Lower lobe of right lung (tissue), 2 donors: ENCODE results near the gene TRAPPC3. TPM values are rescaled to one million over a fixed set of nuclear protein-coding genes. Genes with fewer than 3 reads are reported as not detected.
"Not testable (repeated sequence)": the region's sequence is repeated elsewhere in the genome, so short reads cannot be mapped to it uniquely, and the experiment has no call there.

ENCODE experiments used
- ATAC-seq, 2 donors: fragments of 200-7000 bp; cut with Tn5 transposase; one replicate each; pipeline ENCODE4 v1.9.1; 2020 to 2022; ENCODE audit warnings: mild to moderate bottlenecking in 2 of 2, moderate library complexity in 2 of 2
- DNase-seq: peaks from one replicate; pipeline ENCODE4 v3.0.0-alpha.2; 2020
- H3K27ac ChIP-seq: fragments of 200-600 bp; one replicate; pipeline ENCODE4 v1.8.0; 2022
- H3K27me3 ChIP-seq: fragments of 200-600 bp; one replicate; pipeline ENCODE4 v1.8.0; 2022; ENCODE audit warnings: low read depth
- H3K36me3 ChIP-seq: fragments of 200-600 bp; one replicate; pipeline ENCODE4 v1.8.0; 2022; ENCODE audit warnings: mild to moderate bottlenecking
- H3K4me1 ChIP-seq: fragments of 200-600 bp; one replicate; pipeline ENCODE4 v1.8.0; 2022
- H3K4me3 ChIP-seq: fragments of 200-600 bp; one replicate; pipeline ENCODE4 v1.8.0; 2022; ENCODE audit warnings: mild to moderate bottlenecking
- H3K9me3 ChIP-seq: fragments of 200-600 bp; one replicate; pipeline ENCODE4 v1.8.0; 2022
- intact Hi-C: fragments of 100-400 bp; cut with DNase I; formaldehyde crosslinking; loops from one replicate; pipeline ENCODE4 v1.11.0; 2022
- total RNA-seq: library from RNA; stranded (reverse); fragmentation: NEBNext Ultra II Directional; extraction: Animal tissue kit (Norgen Biotek cat#: 25700); gene quantifications from one replicate; pipeline ENCODE4 v1.2.1, GENCODE V29; 2021
- TF ChIP-seq, protein P1 (sequence below): fragments of 200-600 bp; IDR thresholded peaks from one replicate; pipeline ENCODE4 v1.8.0; 2022; ENCODE audit warnings: antibody characterized with exemption, mild to moderate bottlenecking
- donor health status: DM: no; HTN: yes; CAD: no; lungs with severe emphysema.

The TRAPPC3 gene
- total RNA-seq, 1 donor from 2014 or later, result 60.3 TPM

DNA sequence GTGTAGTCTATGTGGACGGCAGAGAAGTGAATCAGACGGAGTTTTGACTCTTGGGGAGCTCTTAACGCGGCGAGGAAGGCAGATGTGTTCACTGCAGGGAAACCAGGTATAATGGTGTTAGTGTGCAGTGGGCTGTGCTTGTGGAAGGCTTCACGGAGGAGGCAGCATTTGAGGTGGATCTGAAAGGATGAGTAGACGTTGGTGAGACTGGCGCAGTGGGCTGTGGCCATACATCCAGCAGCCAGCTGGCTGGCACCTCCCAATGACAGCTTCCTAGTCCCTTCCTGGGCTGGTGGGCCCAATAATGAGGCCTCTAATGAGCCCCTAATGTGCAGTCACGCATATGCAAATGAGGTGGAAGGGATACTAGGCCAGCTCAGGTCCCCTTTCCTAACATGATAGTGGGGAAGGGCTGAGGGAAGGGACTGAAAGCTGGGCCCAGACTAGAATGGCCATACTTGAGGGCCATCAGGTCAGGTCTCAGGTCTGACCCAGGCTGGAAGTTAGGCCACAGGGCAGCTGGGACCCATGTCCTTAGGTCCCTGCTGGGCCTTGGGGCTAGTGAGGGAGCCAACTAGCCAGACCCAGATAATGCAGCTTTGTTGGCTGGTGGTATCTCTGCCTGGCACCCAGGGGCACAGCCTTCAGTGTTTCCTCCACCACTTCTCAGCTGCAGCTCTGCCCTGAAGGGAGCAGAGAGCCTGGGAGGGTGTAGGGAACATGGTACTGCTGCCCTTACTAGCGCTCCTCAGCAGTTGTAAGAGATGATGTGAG, 10.5 kb upstream of the TRAPPC3 start:
- ATAC-seq, result no peak
- Histone ChIP-seq H3K9me3 (no peaks in the 10 kb centered on the region), H3K27me3 (no peaks in the 10 kb centered on the region), H3K36me3 (no peaks in the 10 kb centered on the region), H3K4me3 (peak overlapping the region; percentile 54), H3K4me1 (peaks cover 79% of the 10 kb centered on the region), H3K27ac (peak overlapping the region; percentile 91)
- no peak for DNase-seq
- TF ChIP-seq, protein P1, sequence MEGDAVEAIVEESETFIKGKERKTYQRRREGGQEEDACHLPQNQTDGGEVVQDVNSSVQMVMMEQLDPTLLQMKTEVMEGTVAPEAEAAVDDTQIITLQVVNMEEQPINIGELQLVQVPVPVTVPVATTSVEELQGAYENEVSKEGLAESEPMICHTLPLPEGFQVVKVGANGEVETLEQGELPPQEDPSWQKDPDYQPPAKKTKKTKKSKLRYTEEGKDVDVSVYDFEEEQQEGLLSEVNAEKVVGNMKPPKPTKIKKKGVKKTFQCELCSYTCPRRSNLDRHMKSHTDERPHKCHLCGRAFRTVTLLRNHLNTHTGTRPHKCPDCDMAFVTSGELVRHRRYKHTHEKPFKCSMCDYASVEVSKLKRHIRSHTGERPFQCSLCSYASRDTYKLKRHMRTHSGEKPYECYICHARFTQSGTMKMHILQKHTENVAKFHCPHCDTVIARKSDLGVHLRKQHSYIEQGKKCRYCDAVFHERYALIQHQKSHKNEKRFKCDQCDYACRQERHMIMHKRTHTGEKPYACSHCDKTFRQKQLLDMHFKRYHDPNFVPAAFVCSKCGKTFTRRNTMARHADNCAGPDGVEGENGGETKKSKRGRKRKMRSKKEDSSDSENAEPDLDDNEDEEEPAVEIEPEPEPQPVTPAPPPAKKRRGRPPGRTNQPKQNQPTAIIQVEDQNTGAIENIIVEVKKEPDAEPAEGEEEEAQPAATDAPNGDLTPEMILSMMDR, result no peak
- intact Hi-C loops, result no loop called here

GRCh38 chr1:36158827-36159252, 9.6 kb upstream of the TRAPPC3 start:
- H3K4me1 ChIP-seq, result peaks cover 78% of the 10 kb centered on the region
- not testable (repeated sequence) for H3K4me3 ChIP-seq, DNase-seq

DNA sequence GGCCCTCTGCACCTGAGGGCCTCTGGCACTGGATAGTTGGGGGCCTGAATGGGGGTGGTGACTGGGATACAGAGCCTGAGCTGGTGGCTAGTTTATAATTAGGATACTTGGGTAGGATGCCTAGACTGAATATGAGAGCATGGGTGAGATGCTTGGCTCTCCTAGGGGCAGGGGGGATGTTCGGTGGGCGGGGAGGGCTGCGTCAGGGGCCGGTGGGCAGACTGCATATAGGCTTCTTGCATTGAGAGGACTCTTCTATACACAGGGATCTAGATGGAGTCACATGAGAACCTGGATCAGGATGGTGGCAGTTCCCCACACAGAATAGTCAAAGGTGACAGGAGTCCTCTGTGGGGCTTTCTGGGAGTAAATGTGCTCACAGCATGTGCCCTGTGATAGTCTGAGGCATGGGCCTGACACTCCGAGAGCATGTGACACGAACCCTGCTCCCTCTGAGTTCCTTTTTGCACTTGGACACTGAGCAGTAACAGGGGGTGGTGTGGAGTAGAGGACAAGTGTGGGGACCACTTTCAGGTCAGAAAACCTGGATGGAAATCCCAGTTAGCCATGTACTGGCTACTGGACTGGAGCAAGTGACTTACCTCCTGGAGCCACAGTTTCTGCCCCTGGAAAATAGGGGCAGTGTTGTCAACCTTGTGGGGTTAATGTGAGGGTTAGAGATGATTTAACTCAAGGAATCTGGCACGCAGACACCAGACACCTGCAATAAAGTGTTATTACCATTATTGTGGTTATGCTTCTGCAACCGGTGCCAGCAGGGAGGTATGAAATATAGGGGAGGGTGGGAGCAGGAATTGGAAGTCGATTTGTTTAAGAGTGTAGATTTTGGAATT, 8.9 kb upstream of the TRAPPC3 start:
- H3K4me1 ChIP-seq, result peaks cover 75% of the 10 kb centered on the region
- H3K27me3 ChIP-seq, result no peaks in the 10 kb centered on the region
- H3K27ac ChIP-seq, result peak overlapping the region; percentile 99
- DNase-seq, result no peak
- intact Hi-C loops, result no loop called here
- peak overlapping the region; percentile 98 for H3K4me3 ChIP-seq
- TF ChIP-seq, protein P1, result no peak
- H3K36me3 ChIP-seq, result no peaks in the 10 kb centered on the region
- no peaks in the 10 kb centered on the region for H3K9me3 ChIP-seq
- no peak for ATAC-seq

More at GRCh38 chr1:36158827-36159252, 9.6 kb upstream of the TRAPPC3 start:
- H3K36me3 ChIP-seq, H3K27me3 ChIP-seq, ATAC-seq, H3K9me3 ChIP-seq, intact Hi-C loops: not testable (repeated sequence)
- peak overlapping the region; percentile 99 for H3K27ac ChIP-seq

GRCh38 chr1:36157115-36157903, 8.0 kb upstream of the TRAPPC3 start:
- Histone ChIP-seq H3K36me3 (no peaks in the 10 kb centered on the region), H3K27me3 (no peaks in the 10 kb centered on the region), H3K27ac (peak overlapping the region; percentile 99), H3K4me3 (peak overlapping the region; percentile 98), H3K4me1 (peaks cover 75% of the 10 kb centered on the region), H3K9me3 (no peaks in the 10 kb centered on the region)
- no peak for DNase-seq
- TF ChIP-seq, protein P1, result no peak
- intact Hi-C loops, result no loop called here
- peak in 1 of 2 donors; percentile 0 for ATAC-seq

GRCh38 chr1:36156329-36157114, 7.2 kb upstream of the TRAPPC3 start:
- H3K27me3 ChIP-seq, result no peaks in the 10 kb centered on the region
- peak overlapping the region; percentile 99 for H3K27ac ChIP-seq
- ATAC-seq (peak; percentile 48 to 56), DNase-seq (peak; percentile 81)
- TF ChIP-seq, protein P1, result no peak
- no peaks in the 10 kb centered on the region for H3K36me3 ChIP-seq
- H3K9me3 ChIP-seq, result no peaks in the 10 kb centered on the region
- intact Hi-C loops, result no loop called here
- H3K4me1 ChIP-seq, result peaks cover 75% of the 10 kb centered on the region
- H3K4me3 ChIP-seq, result peak overlapping the region; percentile 98
